ENCODE results near the gene GLO1. TPM values are rescaled to one million over a fixed set of nuclear protein-coding genes. Genes with fewer than 3 reads are reported as not detected.

GLO1 gene
- total RNA-seq, 1 donor from 2014 or later = 149 TPM

DNA sequence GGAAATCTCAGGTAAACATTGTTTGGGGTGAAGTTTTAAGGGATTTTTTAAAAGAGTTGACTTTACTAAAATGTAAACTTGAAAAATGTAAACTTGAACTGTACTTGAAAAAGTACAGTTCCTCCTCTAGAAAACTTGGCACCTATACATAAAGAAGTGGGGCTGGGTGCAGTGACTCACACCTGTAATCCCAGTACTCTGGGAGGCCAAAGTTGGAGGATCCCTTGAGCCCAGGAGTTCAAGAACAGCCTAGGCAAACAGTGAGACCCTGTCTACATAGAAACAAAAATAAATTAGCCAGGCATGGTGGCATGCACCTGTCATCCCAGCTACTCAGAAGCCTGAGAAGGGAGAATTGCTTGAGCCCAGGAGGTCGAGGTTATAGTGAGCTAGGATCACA lies 70.5 kb downstream of the GLO1 start:
- no peak overlapping the region for H3K4me3 Mint-ChIP-seq
- H3K4me1 Mint-ChIP-seq = no peaks in the 10 kb centered on the region

DNA sequence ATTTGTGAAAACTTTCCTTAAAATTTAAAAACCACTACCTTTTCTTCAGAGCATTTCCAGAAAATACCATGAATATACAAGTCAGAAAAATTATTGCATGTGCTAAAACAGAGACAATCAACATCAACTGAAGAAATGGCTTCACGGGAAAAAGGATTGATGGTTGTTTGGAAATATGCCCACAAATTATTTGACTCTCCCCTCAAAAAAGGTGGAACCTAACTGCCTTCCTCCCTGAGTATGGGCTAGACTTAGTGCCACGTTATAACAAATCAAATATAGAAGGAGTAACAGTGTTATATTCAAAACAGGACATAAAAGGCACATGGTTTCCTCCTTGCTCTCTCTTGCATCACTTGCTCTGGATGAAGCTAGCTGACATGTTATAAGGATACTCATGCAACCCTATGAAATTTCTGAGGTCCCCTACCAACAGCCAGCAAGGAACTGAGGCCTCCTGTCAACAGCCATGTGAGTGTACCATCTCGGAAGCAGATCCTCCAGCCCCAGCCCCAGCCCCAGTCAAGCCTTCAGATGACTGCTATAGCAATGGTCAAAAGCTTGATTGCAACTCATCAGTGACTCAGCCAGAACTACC lies 71.7 kb downstream of the GLO1 start:
- no peak overlapping the region for H3K4me3 Mint-ChIP-seq
- DNase-seq (ENCODE audit: low read depth, low spot score) = no peak
- H3K27me3 Mint-ChIP-seq (ENCODE audit: low read depth) = no peaks in the 10 kb centered on the region
- H3K36me3 Mint-ChIP-seq (ENCODE audit: low read depth) = no peaks in the 10 kb centered on the region
- peaks cover 3% of the 10 kb centered on the region for H3K9me3 Mint-ChIP-seq
- TF ChIP-seq CTCF (conservative IDR thresholded peaks at IDR 0.05) = no peak
- H3K27ac Mint-ChIP-seq (ENCODE audit: unreplicated experiment) = no peak overlapping the region
- H3K4me1 Mint-ChIP-seq = no peaks in the 10 kb centered on the region

More for the DNA sequence above, 70.5 kb downstream of the GLO1 start:
- DNase-seq (ENCODE audit: low read depth, low spot score) = no peak
- Mint-ChIP-seq H3K36me3 (ENCODE audit: low read depth) (no peaks in the 10 kb centered on the region), H3K27ac (ENCODE audit: unreplicated experiment) (no peak overlapping the region), H3K9me3 (peaks cover 3% of the 10 kb centered on the region), H3K27me3 (ENCODE audit: low read depth) (no peaks in the 10 kb centered on the region)
- TF ChIP-seq CTCF (conservative IDR thresholded peaks at IDR 0.05) = no peak

Other genes with a start within 250 kb of the GLO1 start
- gene BTBD9, start 63.2 kb downstream of the GLO1 start, total RNA-seq = 15.4 and 18.0 TPM in 2 replicates
- gene DNAH8, start 12.2 kb upstream of the GLO1 start, total RNA-seq = 0.05 and 0.39 TPM in 2 replicates